Mesenchymal stem cell (in vitro differentiated cells and primary cell): Measurements from ENCODE around the gene VIPAS39.
A peak's percentile ranks its signal among the peaks of the same experiment; 100 is the strongest.
"Not testable (repeated sequence)": the region's sequence is repeated elsewhere in the genome, so short reads cannot be mapped to it uniquely, and the experiment has no call there.

Experiments
- DNase-seq: peaks from one replicate; pipeline ENCODE4 v3.0.0-alpha.2; 2013
- H2AFZ ChIP-seq: one replicate; pipeline ENCODE4 v1.6.1; 2013; ENCODE audit warnings: low read depth, mild to moderate bottlenecking, control low read depth, inconsistent platforms, low read length, moderate library complexity
- H2AK5ac ChIP-seq: 2 replicates; pipeline ENCODE4 v1.6.1; 2013; ENCODE audit warnings: low read length, moderate library complexity, mild to moderate bottlenecking, inconsistent platforms; ENCODE audit not compliant: severe bottlenecking
- H2BK120ac ChIP-seq: one replicate; pipeline ENCODE4 v1.6.1; 2013; ENCODE audit warnings: low read depth, mild to moderate bottlenecking, inconsistent platforms, low read length, moderate library complexity
- H2BK12ac ChIP-seq, 2 experiments: one replicate each; pipeline ENCODE4 v1.6.1; 2013; ENCODE audit warnings: inconsistent platforms in 2 of 2, low read length in 2 of 2, mild to moderate bottlenecking in 2 of 2, moderate library complexity in 2 of 2, control low read depth in 1 of 2
- H2BK15ac ChIP-seq: one replicate; pipeline ENCODE4 v1.6.1; 2013; ENCODE audit warnings: mild to moderate bottlenecking, low read depth, inconsistent platforms; ENCODE audit not compliant: poor library complexity, severe bottlenecking
- H2BK5ac ChIP-seq: 2 replicates; pipeline ENCODE4 v1.6.1; 2013; ENCODE audit warnings: low read depth, mild to moderate bottlenecking, low read length, control low read depth, inconsistent platforms; ENCODE audit not compliant: poor library complexity, severe bottlenecking
- H3K14ac ChIP-seq, 2 experiments: one replicate each; pipeline ENCODE4 v1.6.1; 2013; ENCODE audit warnings: inconsistent platforms in 2 of 2, low read length in 2 of 2, control low read depth in 1 of 2, mild to moderate bottlenecking in 1 of 2, moderate library complexity in 1 of 2
- H3K18ac ChIP-seq, 2 experiments: one replicate each; pipeline ENCODE4 v1.6.1; 2013; ENCODE audit warnings: inconsistent platforms in 2 of 2, low read length in 2 of 2, control low read depth in 1 of 2, low read depth in 1 of 2, mild to moderate bottlenecking in 1 of 2
- H3K23ac ChIP-seq, 2 experiments: one replicate each; pipeline ENCODE4 v1.6.1; 2013; ENCODE audit warnings: inconsistent platforms in 2 of 2, low read length in 2 of 2, mild to moderate bottlenecking in 2 of 2, moderate library complexity in 2 of 2, control low read depth in 1 of 2
- H3K27ac ChIP-seq: 2 replicates; pipeline ENCODE4 v1.5.1; 2013; ENCODE audit warnings: mild to moderate bottlenecking, moderate library complexity, low read length, control low read depth, inconsistent platforms; ENCODE audit not compliant: poor library complexity, severe bottlenecking
- H3K27me3 ChIP-seq, 2 experiments: 2 replicates each; pipeline versions ENCODE4 v1.6.1 to v1.7.0; 2013; ENCODE audit warnings: low read length in 2 of 2, mild to moderate bottlenecking in 2 of 2, moderate library complexity in 2 of 2, control low read depth in 1 of 2, inconsistent platforms in 1 of 2; ENCODE audit not compliant: control insufficient read depth in 1 of 2, insufficient read depth in 1 of 2
- H3K36me3 ChIP-seq, 2 experiments: 2 replicates each; pipeline versions ENCODE4 v1.6.1 to v1.7.0; 2013; ENCODE audit warnings: low read length in 2 of 2, control low read depth in 1 of 2, inconsistent platforms in 1 of 2, low read depth in 1 of 2, mild to moderate bottlenecking in 1 of 2; ENCODE audit not compliant: insufficient read depth in 2 of 2, control insufficient read depth in 1 of 2
- H3K4ac ChIP-seq, 2 experiments: one replicate each; pipeline ENCODE4 v1.6.1; 2013; ENCODE audit warnings: inconsistent platforms in 2 of 2, low read length in 2 of 2, mild to moderate bottlenecking in 2 of 2, moderate library complexity in 2 of 2, control low read depth in 1 of 2, low read depth in 1 of 2
- H3K4me1 ChIP-seq: 2 replicates; pipeline ENCODE4 v1.6.1; 2013; ENCODE audit warnings: low read depth, low read length, control low read depth; ENCODE audit not compliant: control insufficient read depth, insufficient read depth
- H3K4me2 ChIP-seq: 2 replicates; pipeline ENCODE4 v1.6.1; 2013; ENCODE audit warnings: low read length, mild to moderate bottlenecking, inconsistent platforms; ENCODE audit not compliant: poor library complexity, severe bottlenecking
- H3K4me3 ChIP-seq, 2 experiments: 2 replicates each; pipeline versions ENCODE4 v1.5.1 to v1.7.0; 2013; ENCODE audit warnings: low read length in 2 of 2, mild to moderate bottlenecking in 2 of 2, control low read depth in 1 of 2, low read depth in 1 of 2; ENCODE audit not compliant: insufficient read depth in 1 of 2
- H3K79me1 ChIP-seq: replicated peaks from 2 replicates; pipeline ENCODE4 v1.6.1; 2013; ENCODE audit warnings: mild to moderate bottlenecking, control low read depth, low read length, inconsistent platforms; ENCODE audit not compliant: poor library complexity, severe bottlenecking
- H3K9ac ChIP-seq: 2 replicates; pipeline ENCODE4 v1.7.0; 2013; ENCODE audit warnings: mild to moderate bottlenecking, low read length, moderate library complexity
- H3K9me3 ChIP-seq: 2 replicates; pipeline ENCODE4 v1.7.0; 2013; ENCODE audit warnings: mild to moderate bottlenecking, low read length; ENCODE audit not compliant: control insufficient read depth
- H4K8ac ChIP-seq: one replicate; pipeline ENCODE4 v1.6.1; 2013; ENCODE audit warnings: inconsistent platforms, mild to moderate bottlenecking, low read length, moderate library complexity
- H4K91ac ChIP-seq: one replicate; pipeline ENCODE4 v1.6.1; 2013; ENCODE audit warnings: mild to moderate bottlenecking, low read length, inconsistent platforms
- WGBS: methylation state at CpG from one replicate; pipeline ENCODE4 v1.1.7; 2013; ENCODE audit warnings: mixed read lengths; 5-methylcytosine and 5-hydroxymethylcytosine counted together

Gene VIPAS39

GRCh38 chr14:77416098-77416497 lies 41.3 kb downstream of the VIPAS39 start:
- H3K4me3 ChIP-seq: not testable (repeated sequence)
- no CpG with 5 or more reads among the region's 3 CpGs for WGBS

GRCh38 chr14:77415403-77416030 lies 41.9 kb downstream of the VIPAS39 start:
- not testable (repeated sequence) for H3K4me2 ChIP-seq, H3K27me3 ChIP-seq, H3K23ac ChIP-seq, H3K4me3 ChIP-seq, H3K14ac ChIP-seq, H2BK5ac ChIP-seq, H2AFZ ChIP-seq, H3K27ac ChIP-seq, H3K4ac ChIP-seq, H2BK12ac ChIP-seq, H3K79me1 ChIP-seq, H2BK15ac ChIP-seq, H3K4me1 ChIP-seq, DNase-seq, H4K8ac ChIP-seq, H2AK5ac ChIP-seq, H3K18ac ChIP-seq, H3K36me3 ChIP-seq, H3K9ac ChIP-seq, H4K91ac ChIP-seq, H2BK120ac ChIP-seq
- H3K9me3 ChIP-seq: peaks cover 10% of the 10 kb centered on the region
- WGBS: 94% methylated on average over 9 of the region's 10 CpGs

More at GRCh38 chr14:77416098-77416497, 41.3 kb downstream of the VIPAS39 start:
- not testable (repeated sequence) for H3K27ac ChIP-seq, H2BK5ac ChIP-seq, H2AFZ ChIP-seq, H3K18ac ChIP-seq, H2BK12ac ChIP-seq, H2BK120ac ChIP-seq, H3K79me1 ChIP-seq, H3K4me1 ChIP-seq, H3K27me3 ChIP-seq, H3K4ac ChIP-seq, DNase-seq, H2AK5ac ChIP-seq, H3K14ac ChIP-seq, H3K23ac ChIP-seq, H4K8ac ChIP-seq, H2BK15ac ChIP-seq, H3K36me3 ChIP-seq, H3K4me2 ChIP-seq, H4K91ac ChIP-seq, H3K9ac ChIP-seq
- peaks cover 16% of the 10 kb centered on the region for H3K9me3 ChIP-seq

- Histone ChIP-seq H2BK5ac (no peak overlapping the region), H3K27ac (no peak overlapping the region), H3K18ac (no peak overlapping the region), H3K4me3 (no peak overlapping the region), H3K9ac (no peak overlapping the region), H3K14ac (no peak overlapping the region), H3K36me3 (peaks cover 0 to 2% of the 10 kb centered on the region in 2 experiments), H3K27me3 (no peaks in the 10 kb centered on the region), H3K23ac (no peak overlapping the region), H4K91ac (no peak overlapping the region), H2BK12ac (no peak overlapping the region), H4K8ac (no peak overlapping the region), H3K79me1 (no peaks in the 10 kb centered on the region), H3K4ac (no peak overlapping the region), H2BK120ac (no peak overlapping the region), H3K4me1 (no peaks in the 10 kb centered on the region), H2AK5ac (no peak overlapping the region), H3K9me3 (no peaks in the 10 kb centered on the region), H3K4me2 (no peak overlapping the region), H2AFZ (no peak overlapping the region), H2BK15ac (no peak overlapping the region)
- DNase-seq: peak; percentile 11
- WGBS: 49% methylated on average over 3 of the region's 3 CpGs
Measured at GRCh38 chr14:77409131-77409533, 48.3 kb downstream of the VIPAS39 start.

GRCh38 chr14:77407158-77407557 lies 50.2 kb downstream of the VIPAS39 start:
- Histone ChIP-seq H2AK5ac (no peak overlapping the region), H3K14ac (no peak overlapping the region), H2BK5ac (no peak overlapping the region), H3K23ac (no peak overlapping the region), H3K4ac (no peak overlapping the region), H2BK120ac (no peak overlapping the region), H3K18ac (no peak overlapping the region), H4K8ac (no peak overlapping the region), H2BK12ac (no peak overlapping the region), H3K27me3 (no peaks in the 10 kb centered on the region), H3K36me3 (peaks cover 0 to 3% of the 10 kb centered on the region in 2 experiments), H2BK15ac (no peak overlapping the region), H3K79me1 (no peaks in the 10 kb centered on the region), H3K4me3 (no peak overlapping the region), H3K27ac (no peak overlapping the region), H3K9me3 (no peaks in the 10 kb centered on the region), H3K4me2 (no peak overlapping the region), H3K4me1 (no peaks in the 10 kb centered on the region), H3K9ac (no peak overlapping the region), H4K91ac (no peak overlapping the region), H2AFZ (no peak overlapping the region)
- no peak for DNase-seq
- WGBS: 100% methylated on average over 1 of the region's 2 CpGs
